Right lobe of liver (tissue), 6 donors: ENCODE measurements around the gene ANXA7. TPM values are rescaled to one million over a fixed set of nuclear protein-coding genes. Genes with fewer than 3 reads are reported as not detected.
"Not testable (repeated sequence)": the region's sequence is repeated elsewhere in the genome, so short reads cannot be mapped to it uniquely, and the experiment has no call there.

Source experiments
- ATAC-seq, 4 donors: fragments of 200-7000 bp; cut with Tn5 transposase; one replicate each; pipeline ENCODE4 v1.9.1; 2020; ENCODE audit warnings: mild to moderate bottlenecking in 4 of 4, moderate library complexity in 4 of 4
- DNase-seq, 3 donors: peaks; one replicate each; pipeline ENCODE4 v3.0.0-alpha.2; 2020
- H3K27ac ChIP-seq, 3 donors: fragments of 200-600 bp; one replicate each; pipeline ENCODE4 v1.8.0; 2022
- H3K27me3 ChIP-seq, 2 donors: fragments of 200-600 bp; one replicate each; pipeline ENCODE4 v1.8.0; 2022
- H3K36me3 ChIP-seq, 4 donors: fragments of 200-600 bp; sonication (generic) in 1 of 4; one replicate each; pipeline versions ENCODE4 v1.5.1 to v1.8.0; 2017 to 2022; ENCODE audit warnings: control low read depth in 1 of 4
- H3K4me1 ChIP-seq, 4 donors: fragments of 200-600 bp; sonication (generic) in 1 of 4; one replicate each; pipeline versions ENCODE4 v1.5.1 to v1.8.0; 2017 to 2022; ENCODE audit warnings: control low read depth in 1 of 4
- H3K4me3 ChIP-seq, 3 donors: fragments of 200-600 bp; one replicate each; pipeline ENCODE4 v1.8.0; 2022
- H3K9me3 ChIP-seq, 4 donors: fragments of 200-600 bp; sonication (generic) in 1 of 4; one replicate each; pipeline versions ENCODE4 v1.5.1 to v1.8.0; 2017 to 2022; ENCODE audit warnings: control low read depth in 1 of 4
- CTCF ChIP-seq, 4 donors: fragments of 200-600 bp in 3 of 4; fragments of 450-650 bp in 1 of 4; IDR thresholded peaks; one replicate each; pipeline versions ENCODE4 v1.5.1 to v1.8.0; 2016 to 2022; ENCODE audit warnings: antibody characterized with exemption in 4 of 4, mild to moderate bottlenecking in 2 of 4
- POLR2A ChIP-seq: fragments of 450-650 bp; IDR thresholded peaks from one replicate; pipeline ENCODE4 v1.6.1; 2017; ENCODE audit warnings: antibody characterized with exemption, mild to moderate bottlenecking
- WGBS: methylation state at CpG from one replicate; pipeline ENCODE4 v1.1.6; 2018; ENCODE audit warnings: low coverage, low lambda C conversion rate; ENCODE audit not compliant: insufficient coverage; ENCODE audit errors: missing lambda C conversion rate; 5-methylcytosine and 5-hydroxymethylcytosine counted together
- intact Hi-C, 2 donors: fragments of 100-400 bp; cut with DNase I; formaldehyde crosslinking; loops; one replicate each; pipeline versions ENCODE4 v1.11.2 to v1.14.1; 2022
- total RNA-seq, 6 experiments: library from RNA; depleted of rRNA in 2 of 6; stranded (reverse); fragments of >200 nt in 2 of 6; fragmentation: NEBNext Ultra II Directional in 3 of 6; extraction: Animal tissue kit (Norgen Biotek cat#: 25700) in 3 of 6; gene quantifications; one replicate each; pipeline versions ENCODE4 v1.1.0 to v1.2.4, GENCODE V29; 2016 to 2023
- donor health status: DM: no; HTN: yes; CAD: no.
- donor health status: DM: no; HTN: no; CAD: no.
- donor health status: DM: no; HTN: no; CAD: no.
- donor health status: DM: no; HTN: yes; CAD: no.
- donor health status: DM: no; HTN: yes; CAD: no.

The ANXA7 gene
- total RNA-seq, 6 experiments from 2014 or later = 79.6 to 139 (median 102) TPM

GRCh38 chr10:73401636-73402035 lies 12.2 kb downstream of the ANXA7 start:
- WGBS = 84% methylated on average over 6 of the region's 6 CpGs
- TF ChIP-seq POLR2A = no peak
- TF ChIP-seq CTCF (IDR thresholded peaks at IDR 0.05) = no peak
- Histone ChIP-seq H3K36me3 (peaks cover 0 to 25% (median 10%) of the 10 kb centered on the region in 4 donors), H3K27ac (no peak overlapping the region), H3K4me3 (no peak overlapping the region), H3K9me3 (no peaks in the 10 kb centered on the region), H3K27me3 (no peaks in the 10 kb centered on the region), H3K4me1 (peaks cover 0 to 4% (median 0%) of the 10 kb centered on the region in 4 donors)
- no peak for DNase-seq
- intact Hi-C loops = no loop called here
- no peak for ATAC-seq

GRCh38 chr10:73399063-73399462 lies 14.8 kb downstream of the ANXA7 start:
- Histone ChIP-seq H3K4me3 (no peak overlapping the region), H3K27ac (no peak overlapping the region), H3K27me3 (no peaks in the 10 kb centered on the region), H3K9me3 (no peaks in the 10 kb centered on the region), H3K4me1 (no peaks in the 10 kb centered on the region), H3K36me3 (peaks cover 4 to 46% (median 22%) of the 10 kb centered on the region in 4 donors)
- no peak for ATAC-seq
- intact Hi-C loops = no loop called here
- DNase-seq = no peak
- 89% methylated on average over 4 of the region's 4 CpGs for WGBS
- no peak for TF ChIP-seq POLR2A
- TF ChIP-seq CTCF (IDR thresholded peaks at IDR 0.05) = no peak

DNA sequence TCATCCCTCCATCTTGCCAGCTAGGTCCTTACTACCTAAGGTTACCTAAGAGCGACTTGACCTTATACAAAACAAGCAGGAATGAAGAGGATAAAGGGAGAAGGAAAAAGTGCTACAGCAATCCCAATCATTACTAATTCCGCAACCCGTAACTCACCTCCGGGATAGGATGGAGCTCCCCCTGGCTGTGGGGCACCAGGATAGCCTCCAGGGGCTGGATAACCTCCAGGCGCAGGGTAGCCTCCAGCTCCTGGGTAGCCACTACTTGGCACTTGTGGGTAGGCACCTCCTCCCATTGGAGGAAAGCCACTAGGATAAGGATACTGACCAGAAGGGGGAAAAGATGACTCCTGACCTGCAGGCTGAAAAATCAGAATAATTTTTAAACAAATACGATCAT lies 15.8 kb downstream of the ANXA7 start:
- peaks cover 4 to 46% (median 22%) of the 10 kb centered on the region in 4 donors for H3K36me3 ChIP-seq
- intact Hi-C loops = no loop called here
- TF ChIP-seq POLR2A = no peak
- TF ChIP-seq CTCF (IDR thresholded peaks at IDR 0.05) = peak in 2 of 4 donors; percentile 14 to 16

GRCh38 chr10:73394325-73394724 lies 19.5 kb downstream of the ANXA7 start:
- peaks cover 4 to 63% (median 24%) of the 10 kb centered on the region in 4 donors for H3K36me3 ChIP-seq
- H3K4me1 ChIP-seq, intact Hi-C loops, H3K27ac ChIP-seq, H3K9me3 ChIP-seq, DNase-seq, ATAC-seq, H3K27me3 ChIP-seq, H3K4me3 ChIP-seq: not testable (repeated sequence)
- 94% methylated on average over 2 of the region's 4 CpGs for WGBS

More for the DNA sequence above, 15.8 kb downstream of the ANXA7 start:
- Histone ChIP-seq H3K9me3 (no peaks in the 10 kb centered on the region), H3K4me1 (no peaks in the 10 kb centered on the region), H3K27me3 (no peaks in the 10 kb centered on the region), H3K27ac (no peak overlapping the region), H3K4me3 (no peak overlapping the region)
- DNase-seq (no peak), ATAC-seq (peak in 1 of 4 donors; percentile 36)
- WGBS = 98% methylated on average over 4 of the region's 6 CpGs

- 77% methylated on average over 4 of the region's 4 CpGs for WGBS
- ATAC-seq = no peak
- H3K36me3 ChIP-seq = peaks cover 4 to 77% (median 29%) of the 10 kb centered on the region in 4 donors
Observed at GRCh38 chr10:73388228-73388627, 25.6 kb downstream of the ANXA7 start.

More at GRCh38 chr10:73388228-73388627, 25.6 kb downstream of the ANXA7 start:
- Histone ChIP-seq H3K27me3 (no peaks in the 10 kb centered on the region), H3K4me3 (no peak overlapping the region), H3K4me1 (no peaks in the 10 kb centered on the region), H3K27ac (no peak overlapping the region), H3K9me3 (no peaks in the 10 kb centered on the region)
- TF ChIP-seq POLR2A (no peak), CTCF (IDR thresholded peaks at IDR 0.05) (no peak)
- DNase-seq = no peak
- intact Hi-C loops = no loop called here
